HG02763 (cell line): ENCODE measurements around the gene STAC3.
A peak's percentile ranks its signal among the peaks of the same experiment; 100 is the strongest.

Experiments
- ATAC-seq: cut with Tn5 transposase; IDR thresholded peaks from one replicate; pipeline ENCODE4 v1.9.1; 2021; ENCODE audit warnings: mild to moderate bottlenecking, moderate library complexity; ENCODE audit not compliant: unreplicated experiment

Gene STAC3

GRCh38 chr12:57224278-57224972, 26.6 kb downstream of the STAC3 start:
- no peak for ATAC-seq

GRCh38 chr12:57223191-57224165, 27.5 kb downstream of the STAC3 start:
- ATAC-seq = no peak

GRCh38 chr12:57222286-57223190, 28.4 kb downstream of the STAC3 start:
- no peak for ATAC-seq

- ATAC-seq = no peak
Observed at GRCh38 chr12:57221169-57221917, 29.6 kb downstream of the STAC3 start.

- no peak for ATAC-seq
Observed at GRCh38 chr12:57220770-57221168, 30.2 kb downstream of the STAC3 start.

GRCh38 chr12:57219993-57220754, 30.8 kb downstream of the STAC3 start:
- no peak for ATAC-seq

- no peak for ATAC-seq
Observed at GRCh38 chr12:57219205-57219992, 31.6 kb downstream of the STAC3 start.

- no peak for ATAC-seq
Observed at GRCh38 chr12:57218030-57218853, 32.7 kb downstream of the STAC3 start.

GRCh38 chr12:57216921-57217879, 33.8 kb downstream of the STAC3 start:
- ATAC-seq = no peak

GRCh38 chr12:57216014-57216911, 34.7 kb downstream of the STAC3 start, which contains the start of gene NXPH4:
Gene NXPH4 (plus strand): TSS chr12:57216794. CDS start chr12:57216970, 176 bp downstream.
- no peak for ATAC-seq

GRCh38 chr12:57215668-57216013, 35.3 kb downstream of the STAC3 start:
- peak; percentile 39 for ATAC-seq

- no peak for ATAC-seq
Observed at GRCh38 chr12:57215065-57215464, 35.9 kb downstream of the STAC3 start.

GRCh38 chr12:57214398-57214781, 36.6 kb downstream of the STAC3 start:
- ATAC-seq = no peak

- ATAC-seq = no peak
Observed at GRCh38 chr12:57213763-57214397, 37.1 kb downstream of the STAC3 start.

GRCh38 chr12:57213058-57213715, 37.8 kb downstream of the STAC3 start:
- ATAC-seq = peak; percentile 33
